GM12872 (cell line): ENCODE results near the gene TMEM51.

ENCODE experiments used
- TF ChIP-seq, protein P1 (sequence below): IDR thresholded peaks from 3 replicates; pipeline ENCODE4 v1.5.1; 2011; ENCODE audit warnings: low read depth, mild to moderate bottlenecking, low read length, moderate library complexity; ENCODE audit not compliant: insufficient read depth

TMEM51 gene

DNA sequence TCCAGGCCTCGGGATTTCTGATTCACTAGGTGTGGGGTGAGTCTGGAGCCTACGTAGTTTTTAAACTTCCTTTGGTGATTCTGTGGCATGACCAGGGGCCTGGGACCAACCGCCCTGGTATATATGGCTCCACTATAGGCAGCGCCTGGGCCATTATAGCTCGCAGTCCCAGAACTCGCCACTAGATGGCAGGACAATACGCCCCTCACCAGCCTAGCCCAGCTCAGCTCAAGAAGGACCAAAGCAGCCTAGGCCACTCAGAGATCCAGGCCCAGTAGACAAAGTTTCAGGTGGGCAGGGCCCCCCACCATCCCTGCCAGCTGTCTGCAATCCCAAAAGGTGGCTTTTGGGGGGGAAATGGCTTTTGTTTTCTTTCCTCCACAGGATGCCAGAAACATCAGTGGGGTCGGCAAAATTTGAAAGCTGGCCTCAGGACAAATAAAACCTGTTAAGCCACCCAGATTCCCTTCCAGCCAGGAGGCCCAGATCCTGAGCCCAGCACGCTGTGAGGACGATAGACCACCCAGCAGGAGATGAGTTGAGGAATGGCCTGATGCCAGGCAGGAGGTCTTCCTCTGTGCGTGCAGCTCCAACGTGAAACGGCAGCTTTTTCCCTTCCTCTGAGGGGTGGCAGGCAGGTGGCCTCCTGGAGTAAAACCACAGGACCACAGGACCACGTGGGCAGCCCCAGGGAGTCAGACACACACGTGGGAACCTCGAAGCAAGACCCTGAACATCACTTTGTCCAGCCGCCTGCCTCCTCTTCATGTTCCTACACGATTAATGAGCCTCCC lies 24.8 kb upstream of the TMEM51 start:
- TF ChIP-seq, protein P1, sequence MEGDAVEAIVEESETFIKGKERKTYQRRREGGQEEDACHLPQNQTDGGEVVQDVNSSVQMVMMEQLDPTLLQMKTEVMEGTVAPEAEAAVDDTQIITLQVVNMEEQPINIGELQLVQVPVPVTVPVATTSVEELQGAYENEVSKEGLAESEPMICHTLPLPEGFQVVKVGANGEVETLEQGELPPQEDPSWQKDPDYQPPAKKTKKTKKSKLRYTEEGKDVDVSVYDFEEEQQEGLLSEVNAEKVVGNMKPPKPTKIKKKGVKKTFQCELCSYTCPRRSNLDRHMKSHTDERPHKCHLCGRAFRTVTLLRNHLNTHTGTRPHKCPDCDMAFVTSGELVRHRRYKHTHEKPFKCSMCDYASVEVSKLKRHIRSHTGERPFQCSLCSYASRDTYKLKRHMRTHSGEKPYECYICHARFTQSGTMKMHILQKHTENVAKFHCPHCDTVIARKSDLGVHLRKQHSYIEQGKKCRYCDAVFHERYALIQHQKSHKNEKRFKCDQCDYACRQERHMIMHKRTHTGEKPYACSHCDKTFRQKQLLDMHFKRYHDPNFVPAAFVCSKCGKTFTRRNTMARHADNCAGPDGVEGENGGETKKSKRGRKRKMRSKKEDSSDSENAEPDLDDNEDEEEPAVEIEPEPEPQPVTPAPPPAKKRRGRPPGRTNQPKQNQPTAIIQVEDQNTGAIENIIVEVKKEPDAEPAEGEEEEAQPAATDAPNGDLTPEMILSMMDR = peak; percentile 91

DNA sequence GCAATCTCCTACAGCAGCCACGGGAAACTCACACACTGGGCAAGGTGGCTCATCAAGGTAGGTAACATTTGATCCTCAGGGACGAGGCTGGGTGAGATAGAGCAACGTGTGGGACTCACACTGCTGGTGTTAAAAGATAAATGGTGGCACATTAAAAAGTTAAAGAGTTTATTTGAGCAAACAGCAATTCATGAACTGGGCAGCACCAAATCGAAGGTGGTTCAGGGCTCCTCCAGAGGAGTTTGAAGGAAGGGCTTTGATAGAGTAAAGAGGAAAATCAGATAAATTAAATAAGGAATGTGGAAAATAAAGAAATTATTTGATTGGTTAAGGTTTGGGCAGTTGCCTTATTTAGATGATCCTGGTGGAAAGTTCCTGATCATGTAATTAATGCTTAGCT lies 23.6 kb upstream of the TMEM51 start:
- TF ChIP-seq, protein P1 = no peak

DNA sequence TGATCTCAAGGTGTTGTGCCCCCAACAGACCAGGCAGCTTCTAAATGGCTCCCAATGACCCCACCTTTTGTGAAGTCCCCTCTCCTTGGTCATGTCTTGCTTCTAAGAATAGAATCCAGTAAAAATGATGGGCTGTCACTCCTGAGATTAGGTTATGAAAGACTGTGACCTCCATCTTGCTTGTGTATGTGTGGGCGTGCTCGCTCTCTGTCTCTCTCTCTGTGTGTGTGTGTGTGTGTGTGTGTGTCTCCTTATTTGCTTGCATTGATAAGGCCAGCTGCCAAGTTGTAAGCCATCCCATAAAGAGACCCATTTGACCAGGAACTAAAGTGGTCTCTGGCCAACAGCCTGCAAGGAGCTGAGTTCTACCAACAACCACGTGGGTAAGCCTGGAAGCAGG lies 22.9 kb upstream of the TMEM51 start:
- TF ChIP-seq, protein P1 = no peak

DNA sequence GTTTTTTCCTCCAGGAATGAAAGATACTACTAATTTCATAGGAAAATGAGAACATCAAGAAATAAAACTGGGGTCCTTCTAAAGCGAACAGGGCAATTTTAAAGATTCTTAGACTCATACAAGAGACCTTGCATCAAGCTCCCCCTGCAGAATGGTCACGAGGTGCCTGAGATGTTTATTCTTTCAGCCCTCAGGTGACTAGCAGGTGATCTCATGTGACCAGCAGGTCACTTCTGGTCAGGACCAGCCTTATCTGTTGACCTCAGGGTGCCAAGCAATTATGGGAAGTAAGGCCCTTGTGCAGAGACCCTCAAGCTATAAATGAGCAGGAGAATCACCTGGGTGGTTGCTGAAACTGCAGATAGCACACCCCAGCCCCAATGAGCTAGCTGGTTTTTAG lies 20.6 kb upstream of the TMEM51 start:
- TF ChIP-seq, protein P1 = no peak

DNA sequence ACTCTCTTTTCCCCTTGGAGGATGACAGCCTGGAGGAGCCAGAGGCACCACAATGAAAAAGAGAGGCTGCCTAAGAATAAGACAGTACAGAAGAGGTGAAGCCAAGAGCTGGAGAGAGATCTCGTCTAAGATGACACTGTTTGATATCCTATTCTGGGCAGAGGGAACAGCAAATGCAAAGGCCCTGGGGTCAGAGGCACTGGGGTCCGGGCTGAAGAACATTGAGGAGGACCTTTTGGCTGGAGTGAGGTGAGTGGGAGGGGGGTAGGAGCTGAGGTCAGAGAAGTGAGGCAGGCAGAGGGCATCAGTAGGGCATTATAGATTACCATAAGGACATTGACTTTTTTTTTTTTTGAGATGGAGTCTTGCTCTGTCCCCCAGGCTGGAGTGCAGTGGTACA lies 19.3 kb upstream of the TMEM51 start:
- TF ChIP-seq, protein P1 = no peak

DNA sequence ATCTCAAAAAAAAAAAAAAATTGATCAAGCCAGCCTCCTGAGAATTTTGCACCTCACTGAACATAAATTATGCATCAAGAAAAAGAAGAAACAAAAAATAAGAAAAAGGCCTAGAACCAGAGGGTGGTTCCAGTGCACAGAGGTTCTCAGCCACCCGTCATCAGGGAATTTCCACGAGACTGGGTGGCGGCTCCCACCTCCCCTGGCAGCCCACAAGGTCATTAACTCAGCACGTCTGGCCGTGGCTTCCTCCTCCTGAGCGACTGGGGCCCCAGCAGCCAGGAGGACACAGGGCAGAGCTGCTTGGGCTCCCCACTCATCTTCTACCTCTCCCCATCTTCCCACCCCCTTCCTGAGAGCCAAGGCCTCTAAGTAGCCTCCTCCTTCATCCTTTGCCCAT lies 15.7 kb upstream of the TMEM51 start:
- TF ChIP-seq, protein P1 = no peak

DNA sequence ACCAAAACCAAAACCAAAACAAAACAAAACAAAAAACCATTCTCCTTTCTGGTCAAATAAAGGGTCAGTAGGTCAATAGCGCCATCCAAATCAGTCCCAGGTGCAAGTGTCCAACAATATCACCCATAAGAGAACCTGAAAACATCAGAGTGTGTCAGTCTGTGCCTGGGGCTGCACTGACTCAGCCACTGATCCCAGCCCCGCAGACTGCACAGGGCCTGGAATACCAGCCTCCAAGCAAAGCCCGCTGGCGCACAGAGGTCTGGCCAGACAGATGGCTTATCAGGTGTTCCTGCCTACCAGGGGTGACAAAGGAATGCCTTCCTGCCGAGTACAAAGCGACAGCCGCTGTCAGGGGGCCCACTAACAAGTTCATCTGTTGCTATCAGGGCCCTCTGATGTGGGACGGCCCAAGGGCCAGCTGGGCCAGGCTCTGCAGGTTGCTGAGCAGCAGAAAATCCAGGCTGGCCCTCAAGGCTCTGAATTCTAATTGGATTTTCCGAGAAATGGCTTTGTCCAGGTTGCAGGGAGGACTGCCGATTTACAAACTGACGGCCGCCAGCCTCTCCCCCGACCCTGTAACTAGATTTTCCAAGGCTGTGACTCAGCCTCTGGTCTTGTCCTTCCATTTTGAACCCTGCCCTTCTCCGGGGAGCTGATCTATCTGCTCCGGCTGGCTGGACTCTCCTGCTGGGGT lies 13.7 kb upstream of the TMEM51 start:
- TF ChIP-seq, protein P1 = no peak
